ENCODE data around the gene CHD6.

GRCh38 chr20:41494451-41494850 is 123.7 kb downstream of the CHD6 start:
- no peak for TF ChIP-seq CTCF (IDR thresholded peaks at IDR 0.05)
- TF ChIP-seq POLR2A (IDR thresholded peaks at IDR 0.05) = no peak

All from heart left ventricle (tissue), 13 donors.